MM.1S (cell line): ENCODE measurements around the gene NDUFC2.

Experiments used
- CTCF ChIP-seq: fragments of 300-600 bp; sonication (generic); IDR thresholded peaks from 2 replicates; pipeline ENCODE4 v1.5.1; 2016; ENCODE audit warnings: antibody characterized with exemption, low read length, mixed read lengths
- EZH2 ChIP-seq: fragments of 300-600 bp; sonication (generic); optimal IDR thresholded peaks from 2 replicates; pipeline ENCODE3; 2017; ENCODE audit warnings: low read depth, mild to moderate bottlenecking, antibody characterized with exemption, low read length, mixed read lengths

- TF ChIP-seq CTCF (no peak), EZH2 (no peak)
Measured at GRCh38 chr11:78109081-78110015, 29.7 kb upstream of the NDUFC2 start.
